ENCODE results near the gene KLK12. TPM values are rescaled to one million over a fixed set of nuclear protein-coding genes. Genes with fewer than 3 reads are reported as not detected.

The KLK12 gene
- total and polyA plus RNA-seq, 2 experiments from 2014 or later: not detected

DNA sequence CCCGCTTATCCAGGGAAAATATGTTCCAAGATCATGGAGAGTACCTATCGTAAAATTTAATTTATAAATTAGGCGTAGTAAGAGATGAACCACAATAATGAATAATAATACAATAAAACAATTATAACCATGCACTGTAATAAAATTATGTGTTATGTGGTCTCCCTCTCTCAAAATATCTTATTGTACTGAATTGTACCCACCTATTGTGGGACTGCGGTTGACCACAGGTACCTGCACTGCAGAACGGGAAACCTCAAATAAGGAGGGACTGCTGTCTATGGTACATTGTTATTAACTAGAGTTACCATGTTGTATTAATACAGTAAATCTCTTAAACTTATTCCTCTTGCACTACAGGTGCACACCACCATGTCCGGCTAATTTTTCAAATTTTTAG is 5.3 kb upstream of the KLK12 start:
- Histone ChIP-seq H3K79me2 (no peaks in the 10 kb centered on the region), H4K20me1 (ENCODE audit: insufficient read depth, poor library complexity, severe bottlenecking) (no peaks in the 10 kb centered on the region), H3K4me3 (no peak overlapping the region), H3K4me1 (ENCODE audit: insufficient read depth) (no peaks in the 10 kb centered on the region), H2AFZ (no peak overlapping the region), H3K27me3 (no peaks in the 10 kb centered on the region), H3K9me3 (ENCODE audit: low read depth) (no peaks in the 10 kb centered on the region), H3K27ac (no peak overlapping the region), H3K36me3 (replicated peaks; ENCODE audit: insufficient read depth, low read depth) (no peaks in the 10 kb centered on the region), H3K9me2 (replicated peaks; ENCODE audit: insufficient read depth) (no peaks in the 10 kb centered on the region), H3K4me2 (no peak overlapping the region)
- no peak for TF ChIP-seq EZH2phosphoT487 (IDR thresholded peaks at IDR 0.05; ENCODE audit: low read depth, severe bottlenecking, unreplicated experiment)
- TF ChIP-seq CTCF (IDR thresholded peaks at IDR 0.05; ENCODE audit: poor library complexity): no peak
- no peak for TF ChIP-seq EZH2 (IDR thresholded peaks at IDR 0.05; ENCODE audit: borderline replicate concordance)
- 96% methylated on average over 6 of the region's 6 CpGs for WGBS (ENCODE audit: low lambda C conversion rate, missing lambda C conversion rate)
- no peak for DNase-seq (ENCODE audit: low spot score)

DNA sequence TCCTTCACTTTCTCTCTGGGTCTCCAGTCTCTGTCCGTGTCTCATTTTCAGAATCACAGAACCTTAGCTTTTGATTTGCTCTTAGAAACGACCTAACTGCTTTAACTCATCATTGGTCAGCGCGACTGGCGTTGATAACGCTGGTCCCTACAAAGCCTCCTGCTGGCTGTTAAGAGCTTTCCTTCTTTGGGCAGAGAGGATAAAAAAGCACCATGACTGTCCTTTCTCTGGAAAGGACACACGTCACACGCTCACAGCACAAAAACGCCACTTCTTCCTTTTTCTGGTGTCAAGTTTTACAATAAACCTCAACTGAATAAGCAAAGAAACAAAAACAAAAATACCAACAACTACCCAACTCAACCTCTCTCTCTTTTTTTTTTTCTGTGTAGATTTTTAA is 1.7 kb upstream of the KLK12 start:
- H3K36me3 ChIP-seq (replicated peaks; ENCODE audit: insufficient read depth, low read depth): no peaks in the 10 kb centered on the region
- no peaks in the 10 kb centered on the region for H3K4me1 ChIP-seq (ENCODE audit: insufficient read depth)
- H3K4me3 ChIP-seq: no peak overlapping the region
- TF ChIP-seq EZH2 (IDR thresholded peaks at IDR 0.05; ENCODE audit: borderline replicate concordance): no peak
- TF ChIP-seq CTCF (IDR thresholded peaks at IDR 0.05; ENCODE audit: poor library complexity): no peak
- no peak for TF ChIP-seq EZH2phosphoT487 (IDR thresholded peaks at IDR 0.05; ENCODE audit: low read depth, severe bottlenecking, unreplicated experiment)
- no peaks in the 10 kb centered on the region for H3K9me2 ChIP-seq (replicated peaks; ENCODE audit: insufficient read depth)
- H3K79me2 ChIP-seq: no peaks in the 10 kb centered on the region
- no peak overlapping the region for H2AFZ ChIP-seq
- H3K4me2 ChIP-seq: no peak overlapping the region
- no peak for DNase-seq (ENCODE audit: low spot score)
- H3K9me3 ChIP-seq (ENCODE audit: low read depth): no peaks in the 10 kb centered on the region
- 47% methylated on average over 9 of the region's 9 CpGs for WGBS (ENCODE audit: low lambda C conversion rate, missing lambda C conversion rate)
- H3K27ac ChIP-seq: no peak overlapping the region
- no peaks in the 10 kb centered on the region for H4K20me1 ChIP-seq (ENCODE audit: insufficient read depth, poor library complexity, severe bottlenecking)
- H3K27me3 ChIP-seq: no peaks in the 10 kb centered on the region

DNA sequence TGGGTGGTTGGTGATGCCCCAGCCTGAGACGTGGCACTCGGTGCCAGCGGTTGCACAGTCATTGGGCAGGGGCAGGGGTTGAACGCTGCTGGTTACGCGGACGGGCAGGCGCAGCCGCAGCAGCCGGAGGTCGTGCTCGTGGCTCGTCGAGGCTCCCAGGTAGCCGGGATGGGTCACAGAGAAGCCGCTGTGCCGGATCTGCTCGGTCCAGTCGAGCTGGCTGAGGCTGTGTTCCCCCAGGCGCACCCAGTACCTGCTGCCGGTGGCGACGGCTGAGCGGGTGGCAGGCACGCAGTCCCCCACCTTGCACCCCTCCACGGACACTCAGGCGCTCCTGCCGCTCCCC is 2.9 kb downstream of the KLK12 start:
- Histone ChIP-seq H4K20me1 (ENCODE audit: insufficient read depth, poor library complexity, severe bottlenecking) (no peaks in the 10 kb centered on the region), H3K9me3 (ENCODE audit: low read depth) (no peaks in the 10 kb centered on the region), H3K4me1 (ENCODE audit: insufficient read depth) (no peaks in the 10 kb centered on the region), H3K79me2 (no peaks in the 10 kb centered on the region), H3K9me2 (replicated peaks; ENCODE audit: insufficient read depth) (no peaks in the 10 kb centered on the region), H3K4me2 (no peak overlapping the region), H3K27ac (no peak overlapping the region), H3K36me3 (replicated peaks; ENCODE audit: insufficient read depth, low read depth) (no peaks in the 10 kb centered on the region), H2AFZ (no peak overlapping the region), H3K4me3 (no peak overlapping the region), H3K27me3 (no peaks in the 10 kb centered on the region)
- TF ChIP-seq EZH2 (IDR thresholded peaks at IDR 0.05; ENCODE audit: borderline replicate concordance) (no peak), CTCF (IDR thresholded peaks at IDR 0.05; ENCODE audit: poor library complexity) (no peak), EZH2phosphoT487 (IDR thresholded peaks at IDR 0.05; ENCODE audit: low read depth, severe bottlenecking, unreplicated experiment) (no peak)
- 95% methylated on average over 28 of the region's 28 CpGs for WGBS (ENCODE audit: low lambda C conversion rate, missing lambda C conversion rate)
- DNase-seq (ENCODE audit: low spot score): no peak

Data from hepatocyte (in vitro differentiated cells).